Adrenal gland (tissue), 12 donors: ENCODE data around the gene METTL24. TPM values are rescaled to one million over a fixed set of nuclear protein-coding genes. Genes with fewer than 3 reads are reported as not detected.
A peak's percentile ranks its signal among the peaks of the same experiment; 100 is the strongest.

Source experiments
- DNase-seq, 7 donors: peaks; one replicate each; pipeline ENCODE4 v3.0.0-alpha.2; 2019 to 2020
- H3K27ac ChIP-seq, 5 donors: fragments of 200-600 bp; sonication (generic) in 4 of 5; 1 replicate in 3 of 5; 2 replicates in 2 of 5; pipeline versions ENCODE4 v1.5.1 to v1.8.0; 2016 to 2020; ENCODE audit warnings: mild to moderate bottlenecking in 1 of 5
- H3K27me3 ChIP-seq: fragments of 200-600 bp; 2 replicates; pipeline ENCODE4 v1.8.0; 2021
- H3K36me3 ChIP-seq, 2 donors: fragments of 200-600 bp; replicated peaks in 1 of 2; 1 replicate in 1 of 2; 2 replicates in 1 of 2; pipeline versions ENCODE4 v1.5.1 to v1.8.0; 2018 to 2022
- H3K4me1 ChIP-seq, 2 donors: fragments of 200-600 bp; replicated peaks in 1 of 2; 1 replicate in 1 of 2; 2 replicates in 1 of 2; pipeline versions ENCODE4 v1.5.1 to v1.8.0; 2018 to 2021
- H3K4me3 ChIP-seq, 4 donors: fragments of 200-600 bp; sonication (generic) in 3 of 4; one replicate each; pipeline ENCODE4 v1.5.1; 2016 to 2018
- H3K9me3 ChIP-seq, 3 donors: fragments of 200-600 bp; sonication (generic) in 1 of 3; replicated peaks in 1 of 3; 1 replicate in 2 of 3; 2 replicates in 1 of 3; pipeline versions ENCODE4 v1.5.1 to v1.8.0; 2016 to 2021
- CTCF ChIP-seq, 6 experiments: fragments of 450-650 bp in 4 of 6; fragments of 200-600 bp in 2 of 6; sonication (generic) in 1 of 6; IDR thresholded peaks; 1 replicate in 5 of 6; 2 replicates in 1 of 6; pipeline versions ENCODE4 v1.5.1 to v1.8.0; 2016 to 2021; ENCODE audit warnings: antibody characterized with exemption in 6 of 6, mild to moderate bottlenecking in 2 of 6, moderate library complexity in 1 of 6
- POLR2A ChIP-seq, 2 donors: fragments of 450-650 bp; IDR thresholded peaks; one replicate each; pipeline ENCODE4 v1.6.1; 2017; ENCODE audit warnings: antibody characterized with exemption in 2 of 2, mild to moderate bottlenecking in 2 of 2, moderate library complexity in 1 of 2
- WGBS, 4 donors: extraction: QIAGEN DNeasy Blood & Tissue Kit in 2 of 4; methylation state at CpG; one replicate each; pipeline versions ENCODE4 v1.1.5 to v1.1.7; 2013 to 2017; 5-methylcytosine and 5-hydroxymethylcytosine counted together
- intact Hi-C, 2 donors: fragments of 100-400 bp; cut with DNase I; formaldehyde crosslinking; loops; one replicate each; pipeline versions ENCODE4 v1.14.1 to v1.15.0; 2022 to 2023
- polyA plus RNA-seq, 3 donors: library from polyadenylated mRNA; stranded (reverse); fragments of 200-250 nt in 2 of 3; fragments of 350-450 nt in 1 of 3; fragmentation: Illumina TruSeq in 1 of 3; extraction: RNeasy Lipid Tissue Mini Kit (QIAGEN cat#74804) in 1 of 3; gene quantifications; one replicate each; pipeline ENCODE4 v1.2.3, GENCODE V29; 2013 to 2014
- total RNA-seq, 9 donors: library from RNA; depleted of rRNA in 4 of 9; stranded (reverse); fragments of >200 nt in 4 of 9; fragments of 120-200 nt in 1 of 9; fragmentation: NEBNext Ultra II Directional in 1 of 9; extraction: Animal tissue kit (Norgen Biotek cat#: 25700) in 1 of 9; gene quantifications; one replicate each; pipeline versions ENCODE4 v1.1.0 to v1.2.4, GENCODE V29; 2013 to 2023
- donor health status: healthy with polysubstance abuse.
- donor health status: Bipolar disorder and iron deficiency.
- donor health status: DM: yes; HTN: yes; CAD: no.
- donor health status: DM: no; HTN: no; CAD: no.
- donor health status: DM: no; HTN: no; CAD: no.
- donor health status: DM: yes; HTN: yes; CAD: no.

Gene METTL24
- total and polyA plus RNA-seq, 12 donors: 0.20 to 5.0 (median 1.8) TPM; not detected in 1

DNA sequence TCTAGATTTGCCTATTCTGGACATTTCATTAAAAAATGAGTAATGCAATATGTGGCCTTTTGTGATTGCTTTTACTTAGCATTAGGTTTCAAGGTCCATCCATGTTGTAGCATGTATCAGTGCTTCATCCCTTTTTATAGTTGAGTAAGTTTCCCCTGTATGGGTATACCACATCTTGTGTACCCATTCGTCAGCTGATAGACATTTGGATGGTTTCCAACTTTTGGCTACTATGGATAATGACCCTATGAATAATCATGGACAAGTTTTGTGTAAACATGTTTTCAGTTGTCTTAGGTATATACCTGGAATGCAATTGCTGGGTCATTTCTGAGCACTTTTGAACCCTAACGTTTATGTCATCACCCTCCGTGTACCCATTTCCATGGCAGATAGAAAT lies 15.4 kb downstream of the METTL24 start:
- 91 to 96% (median 95%) methylated on average over 3 of the region's 3 CpGs for WGBS, 4 donors
- intact Hi-C loops: no loop called here
- Histone ChIP-seq H3K27ac (no peak overlapping the region), H3K36me3 (no peaks in the 10 kb centered on the region), H3K4me3 (no peak overlapping the region), H3K27me3 (no peaks in the 10 kb centered on the region), H3K4me1 (no peaks in the 10 kb centered on the region), H3K9me3 (no peaks in the 10 kb centered on the region)
- TF ChIP-seq CTCF (IDR thresholded peaks at IDR 0.05) (no peak), POLR2A (IDR thresholded peaks at IDR 0.05) (no peak)
- DNase-seq: no peak

DNA sequence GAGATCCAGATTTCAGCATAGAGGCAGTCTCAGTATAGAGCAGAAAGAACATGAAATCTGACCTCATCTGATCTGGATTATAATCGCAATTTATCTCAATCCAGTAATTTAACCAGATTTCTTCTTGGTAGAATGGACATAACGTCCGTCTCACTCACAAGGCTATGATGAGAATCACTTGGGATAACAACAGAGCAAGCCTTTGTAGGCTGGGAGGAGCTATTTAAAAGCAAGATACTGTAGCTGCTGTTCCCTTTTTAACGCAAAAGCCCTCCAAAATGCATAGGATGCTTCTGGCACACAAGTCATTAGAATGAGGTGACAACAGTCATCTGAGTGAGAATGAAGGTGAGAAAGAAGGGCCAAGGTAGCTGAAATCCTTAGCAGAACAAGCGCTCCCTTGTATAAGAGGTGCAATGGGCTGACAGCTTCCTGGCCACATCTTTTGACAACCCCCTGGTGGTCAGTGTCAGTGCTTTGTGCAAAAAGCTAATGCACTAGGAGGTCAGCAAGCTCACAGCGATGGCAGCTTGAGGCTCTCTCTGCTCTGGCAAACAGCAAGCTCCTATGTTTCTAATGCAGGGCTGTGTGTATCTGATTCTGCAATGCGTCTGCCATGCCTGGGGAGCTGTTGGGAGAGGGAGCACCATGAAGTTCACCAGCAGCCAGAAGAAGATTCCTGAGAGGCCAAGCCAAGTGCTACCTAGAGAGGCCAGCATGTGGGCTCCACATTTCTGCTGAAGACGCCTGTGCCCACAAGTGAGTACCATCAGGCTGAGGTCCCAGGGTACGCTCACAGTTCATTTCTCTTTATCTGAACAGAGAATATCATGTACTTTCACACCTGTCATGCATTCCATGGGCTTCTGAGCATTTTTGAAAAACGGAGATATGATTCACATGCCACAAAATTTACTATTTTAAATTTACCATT lies 16.2 kb downstream of the METTL24 start:
- no peak for DNase-seq
- Histone ChIP-seq H3K4me1 (no peaks in the 10 kb centered on the region), H3K27me3 (no peaks in the 10 kb centered on the region), H3K27ac (no peak overlapping the region), H3K36me3 (no peaks in the 10 kb centered on the region), H3K4me3 (no peak overlapping the region), H3K9me3 (no peaks in the 10 kb centered on the region)
- TF ChIP-seq CTCF (IDR thresholded peaks at IDR 0.05) (peak in 3 of 6 experiments; percentile 23 to 31 (median 30)), POLR2A (IDR thresholded peaks at IDR 0.05) (no peak)
- WGBS, 4 donors: 77 to 88% (median 83%) methylated on average over 9 to 10 of the region's 10 CpGs
- intact Hi-C loops: no loop called here

DNA sequence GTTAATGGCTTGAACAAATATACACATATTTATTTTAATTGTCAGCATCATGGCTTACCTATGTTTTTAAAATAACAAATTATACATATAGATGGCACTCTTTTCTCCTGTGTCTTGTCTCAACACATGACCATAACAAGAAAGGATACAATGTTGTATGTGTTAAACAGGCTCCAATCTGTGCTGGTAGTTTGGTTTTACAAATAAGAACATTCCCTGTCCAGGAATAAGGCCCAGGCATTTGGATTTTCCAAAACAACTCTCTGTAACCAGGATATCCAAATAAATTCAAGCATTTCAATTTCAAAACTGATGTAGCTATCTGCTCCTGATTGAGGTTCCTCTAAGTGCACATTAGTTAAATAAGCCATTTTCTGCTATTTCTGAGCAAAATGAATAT lies 17.1 kb downstream of the METTL24 start:
- H3K27ac ChIP-seq: no peak overlapping the region
- H3K36me3 ChIP-seq: no peaks in the 10 kb centered on the region
- H3K4me1 ChIP-seq: no peaks in the 10 kb centered on the region
- no peak for DNase-seq
- H3K4me3 ChIP-seq: no peak overlapping the region
- no peaks in the 10 kb centered on the region for H3K27me3 ChIP-seq
- intact Hi-C loops: no loop called here
- no peak for TF ChIP-seq POLR2A (IDR thresholded peaks at IDR 0.05)
- TF ChIP-seq CTCF (IDR thresholded peaks at IDR 0.05): no peak
- H3K9me3 ChIP-seq: no peaks in the 10 kb centered on the region

GRCh38 chr6:110340392-110340965 lies 17.7 kb downstream of the METTL24 start:
- intact Hi-C loops: no loop called here
- 59 to 84% (median 73%) methylated on average over 7 of the region's 7 CpGs for WGBS, 4 donors
- no peaks in the 10 kb centered on the region for H3K9me3 ChIP-seq
- H3K27me3 ChIP-seq: no peaks in the 10 kb centered on the region
- H3K36me3 ChIP-seq: no peaks in the 10 kb centered on the region
- no peak for DNase-seq
- H3K4me1 ChIP-seq: no peaks in the 10 kb centered on the region
- no peak for TF ChIP-seq POLR2A (IDR thresholded peaks at IDR 0.05)
- H3K4me3 ChIP-seq: no peak overlapping the region
- H3K27ac ChIP-seq: no peak overlapping the region
